HepG2 (cell line): Measurements from ENCODE around the gene EXPH5. TPM values are rescaled to one million over a fixed set of nuclear protein-coding genes. Genes with fewer than 3 reads are reported as not detected.

ENCODE experiments used
- ATAC-seq: fragments of 200-7000 bp; cut with Tn5 transposase; 3 replicates; pipeline ENCODE4 v1.9.1; 2020; ENCODE audit warnings: mild to moderate bottlenecking, moderate library complexity
- BruUV-seq: library from RNA; stranded (reverse); fragments of 400-500 nt; replicated peaks from 2 replicates; lab custom pipeline; 2021; lab: Mats Ljungman, UMichigan
- CTCF ChIA-PET: fragments of 300-600 bp; formaldehyde crosslinking; extraction: SDS; loops from one replicate; lab custom pipeline; 2021; ENCODE audit warnings: low total read pairs, inconsistent platforms, low intra/inter-chr PET ratio; lab: Yijun Ruan, JAX
- POLR2A ChIA-PET: fragments of 350-600 bp; sonication (Branson Sonifier 250); formaldehyde crosslinking; loops from one replicate; lab custom pipeline; 2020; ENCODE audit warnings: antibody characterized with exemption, inconsistent platforms; lab: Yijun Ruan, JAX
- DNase-seq: peaks from one replicate; pipeline ENCODE4 v3.0.0-alpha.2; 2015; ENCODE audit warnings: low spot score
- FAIRE-seq: peaks from 3 replicates; lab custom pipeline; 2011; peaks lifted over from hg19 to GRCh38; lab: Jason Lieb, UNC
- H2AFZ ChIP-seq: one replicate; pipeline ENCODE4 v1.6.1; 2011; ENCODE audit warnings: low read length, inconsistent platforms
- H3K27ac ChIP-seq: fragments of 300-600 bp; 3 replicates; pipeline ENCODE4 v1.8.0; 2011; ENCODE audit warnings: mixed run types, mild to moderate bottlenecking, mixed read lengths, low read length, inconsistent platforms; ENCODE audit not compliant: insufficient read depth; ENCODE audit errors: extremely low read length
- H3K27me3 ChIP-seq, 2 experiments: fragments of 200-600 bp in 1 of 2; 2 replicates in 1 of 2; 3 replicates in 1 of 2; pipeline versions ENCODE4 v1.6.0 to v1.8.0; 2011; ENCODE audit warnings: low read length in 2 of 2, mild to moderate bottlenecking in 2 of 2, moderate library complexity in 2 of 2, inconsistent platforms in 1 of 2; ENCODE audit not compliant: insufficient read depth in 2 of 2, control insufficient read depth in 1 of 2
- H3K36me3 ChIP-seq, 2 experiments: fragments of 200-600 bp in 1 of 2; replicated peaks in 1 of 2; 2 replicates in 1 of 2; 3 replicates in 1 of 2; pipeline versions ENCODE4 v1.5.1 to v1.8.0; 2011; ENCODE audit warnings: low read length in 2 of 2, inconsistent platforms in 1 of 2; ENCODE audit not compliant: insufficient read depth in 2 of 2, control insufficient read depth in 1 of 2
- H3K4me1 ChIP-seq: 2 replicates; pipeline ENCODE4 v1.5.1; 2012; ENCODE audit warnings: low read length, inconsistent platforms; ENCODE audit not compliant: insufficient read depth
- H3K4me2 ChIP-seq: 2 replicates; pipeline ENCODE4 v1.6.0; 2011; ENCODE audit warnings: low read depth, low read length, inconsistent platforms
- H3K4me3 ChIP-seq, 3 experiments: fragments of 200-600 bp in 1 of 3; sonication (generic), shearing (Covaris generic) in 1 of 3; replicated peaks in 1 of 3; 2 replicates each; pipeline ENCODE4 v1.5.1; 2011 to 2016; ENCODE audit warnings: low read length in 3 of 3, inconsistent platforms in 2 of 3, low read depth in 2 of 3, mild to moderate bottlenecking in 2 of 3, control low read depth in 1 of 3, mixed read lengths in 1 of 3; ENCODE audit not compliant: insufficient read depth in 1 of 3
- H3K79me2 ChIP-seq: one replicate; pipeline ENCODE4 v1.6.1; 2011; ENCODE audit warnings: low read length, inconsistent platforms; ENCODE audit not compliant: insufficient read depth
- H3K9ac ChIP-seq: 2 replicates; pipeline ENCODE4 v1.6.0; 2011; ENCODE audit warnings: mild to moderate bottlenecking, low read depth, low read length, inconsistent platforms; ENCODE audit not compliant: insufficient read depth
- H3K9me3 ChIP-seq: 2 replicates; pipeline ENCODE4 v1.5.1; 2012; ENCODE audit warnings: mild to moderate bottlenecking, low read length
- H4K20me1 ChIP-seq: 2 replicates; pipeline ENCODE4 v1.6.0; 2011; ENCODE audit warnings: inconsistent platforms, mild to moderate bottlenecking, low read length, moderate library complexity; ENCODE audit not compliant: insufficient read depth
- CHD2 ChIP-seq: IDR thresholded peaks from 2 replicates; pipeline ENCODE4 v1.6.1; 2011; ENCODE audit warnings: low read depth, low read length, improper control_type of control experiment
- CREM ChIP-seq, 2 experiments: sonication (generic) in 1 of 2; formaldehyde crosslinking in 1 of 2; IDR thresholded peaks; 2 replicates each; pipeline versions ENCODE4 v1.4.0 to v1.6.1; 2016 to 2020; ENCODE audit warnings: antibody characterized with exemption in 1 of 2, mild to moderate bottlenecking in 1 of 2, missing genetic modification reagents in 1 of 2
- DNMT3B ChIP-seq: conservative IDR thresholded peaks from 2 replicates; pipeline ENCODE4 v1.6.1; 2016; ENCODE audit warnings: missing biosample characterization, control low read depth
- FOXA1 ChIP-seq, 2 experiments: fragments of 450-650 bp in 1 of 2; sonication (generic) in 1 of 2; formaldehyde crosslinking in 1 of 2; IDR thresholded peaks; 2 replicates each; pipeline versions ENCODE4 v1.4.0 to v1.6.1; 2016 to 2020; ENCODE audit warnings: missing genetic modification reagents in 1 of 2
- HNRNPL ChIP-seq: fragments of 200-400 bp; formaldehyde crosslinking; IDR thresholded peaks from 2 replicates; pipeline ENCODE4 v1.6.1; 2017; ENCODE audit warnings: mild to moderate bottlenecking, low read depth, low read length
- MAF1 ChIP-seq: sonication (generic); formaldehyde crosslinking; IDR thresholded peaks from 2 replicates; pipeline ENCODE4 v1.5.0; 2020; ENCODE audit warnings: missing genetic modification reagents, borderline replicate concordance
- NR2F6 ChIP-seq, 2 experiments: IDR thresholded peaks; 2 replicates each; pipeline ENCODE4 v1.6.1; 2016; ENCODE audit warnings: antibody characterized with exemption in 1 of 2, mild to moderate bottlenecking in 1 of 2
- POLR2AphosphoS5 ChIP-seq: IDR thresholded peaks from 2 replicates; pipeline ENCODE4 v1.6.1; 2012; ENCODE audit warnings: low read depth, low read length
- SRSF1 ChIP-seq: fragments of 200-400 bp; formaldehyde crosslinking; optimal IDR thresholded peaks from 2 replicates; pipeline ENCODE3; 2017; ENCODE audit warnings: mild to moderate bottlenecking, low read depth, low read length, moderate library complexity
- YEATS4 ChIP-seq: sonication (generic); formaldehyde crosslinking; IDR thresholded peaks from 2 replicates; pipeline ENCODE4 v1.4.0; 2020; ENCODE audit warnings: missing genetic modification reagents, borderline replicate concordance
- ZGPAT ChIP-seq: IDR thresholded peaks from 2 replicates; pipeline ENCODE4 v1.6.1; 2016; ENCODE audit warnings: mild to moderate bottlenecking
- ZNF367 ChIP-seq: sonication (generic); formaldehyde crosslinking; IDR thresholded peaks from 2 replicates; pipeline ENCODE4 v1.4.0; 2020; ENCODE audit warnings: missing genetic modification reagents, borderline replicate concordance
- ZNF766 ChIP-seq: sonication (generic); formaldehyde crosslinking; IDR thresholded peaks from 2 replicates; pipeline ENCODE4 v1.5.0; 2020; ENCODE audit warnings: missing genetic modification reagents, borderline replicate concordance
- ZNF773 ChIP-seq: sonication (generic); formaldehyde crosslinking; IDR thresholded peaks from 2 replicates; pipeline ENCODE4 v1.4.0; 2020; ENCODE audit warnings: missing genetic modification reagents, borderline replicate concordance
- WGBS: methylation state at CpG from one replicate; pipeline ENCODE4 v1.1.6; 2017; ENCODE audit warnings: low lambda C conversion rate; 5-methylcytosine and 5-hydroxymethylcytosine counted together
- in situ Hi-C: cut with HindIII; loops from 2 replicates; pipeline ENCODE4 v1.10.0; 2017; ENCODE audit warnings: low pct_unique_long_range_greater_than_20kb; ENCODE audit not compliant: extremely low pct_ligation_motif_present
- intact Hi-C: fragments of 100-400 bp; cut with micrococcal nuclease; formaldehyde crosslinking; loops from one replicate; pipeline ENCODE4 v1.10.0; 2022; ENCODE audit not compliant: unreplicated experiment
- polyA plus RNA-seq, 8 experiments: library from polyadenylated mRNA; depleted of rRNA in 3 of 8; stranded (reverse) in 7 of 8; unstranded in 1 of 8; fragments of >200 nt; fragmentation: Illumina TruSeq in 4 of 8; extraction: Trizol in 4 of 8; gene quantifications; 2 replicates each; pipeline versions ENCODE4 v1.2.1 to v1.2.3, GENCODE V29; 2011 to 2016; ENCODE audit warnings: low read depth in 4 of 8, missing spikeins in 1 of 8, mixed read lengths in 1 of 8; ENCODE audit not compliant: insufficient read depth in 1 of 8
- total RNA-seq, 5 experiments: library from RNA; depleted of rRNA; stranded (reverse); fragments of >200 nt; fragmentation: Illumina TruSeq; extraction: Trizol; gene quantifications; 2 replicates each; pipeline ENCODE4 v1.2.3, GENCODE V29; 2016; ENCODE audit warnings: low read depth in 1 of 5

EXPH5 gene
- total and polyA plus RNA-seq, 2 of the 13 experiments (the other 11 are each of a cell fraction or from before 2014, with no cell fraction given) = under 0.01 to 0.02 TPM

- in situ Hi-C loops = no loop called here
- TF ChIP-seq SRSF1 (no peak), POLR2AphosphoS5 (no peak), ZNF367 (CRISPR knock-in tag) (no peak), MAF1 (CRISPR knock-in tag) (no peak), HNRNPL (no peak), CHD2 (no peak), CREM (IDR thresholded peaks at IDR 0.05) (no peak), CREM (CRISPR knock-in tag; IDR thresholded peaks at IDR 0.05) (no peak), YEATS4 (CRISPR knock-in tag) (no peak), NR2F6 (IDR thresholded peaks at IDR 0.05) (no peak), NR2F6 (CRISPR knock-in tag; IDR thresholded peaks at IDR 0.05) (no peak), ZNF766 (CRISPR knock-in tag) (no peak), ZNF773 (CRISPR knock-in tag) (no peak), ZGPAT (CRISPR knock-in tag) (no peak), DNMT3B (CRISPR knock-in tag) (no peak), FOXA1 (IDR thresholded peaks at IDR 0.05) (no peak), FOXA1 (CRISPR knock-in tag; IDR thresholded peaks at IDR 0.05) (no peak)
- TF ChIP-seq, all 625 proteins: peak for 0
- Histone ChIP-seq H3K36me3 (no peaks in the 10 kb centered on the region), H2AFZ (no peak overlapping the region), H3K9ac (no peak overlapping the region), H4K20me1 (no peaks in the 10 kb centered on the region), H3K27ac (no peak overlapping the region), H3K4me2 (no peak overlapping the region), H3K4me3 (no peak overlapping the region), H3K27me3 (peaks cover 0 to 5% of the 10 kb centered on the region in 2 experiments; a peak in 1 of 5 replicates), H3K4me1 (no peaks in the 10 kb centered on the region), H3K9me3 (no peaks in the 10 kb centered on the region), H3K79me2 (no peaks in the 10 kb centered on the region)
- BruUV-seq = no TSS peak
- ATAC-seq = no peak
- no peak for FAIRE-seq
- 39% methylated on average over 4 of the region's 4 CpGs for WGBS
- ChIA-PET CTCF (no interaction called here), POLR2A (no interaction called here)
- DNase-seq = no peak
- intact Hi-C loops = no loop called here
These were observed 6.5 kb downstream of the EXPH5 start for GRCh38 chr11:108587109-108587508.
